HepG2 (cell line): ENCODE results near the gene CATSPERD. TPM values are rescaled to one million over a fixed set of nuclear protein-coding genes. Genes with fewer than 3 reads are reported as not detected.

Experiments used
- AGO2 ChIP-seq: fragments of 200-400 bp; formaldehyde crosslinking; optimal IDR thresholded peaks from 2 replicates; pipeline ENCODE3; 2017; ENCODE audit warnings: mild to moderate bottlenecking, low read depth, low read length, moderate library complexity
- AKNA ChIP-seq: sonication (generic); formaldehyde crosslinking; IDR thresholded peaks from 2 replicates; pipeline ENCODE4 v1.4.0; 2020; ENCODE audit warnings: missing genetic modification reagents, borderline replicate concordance
- CEBPG ChIP-seq: IDR thresholded peaks from 2 replicates; pipeline ENCODE4 v1.6.1; 2016
- MAZ ChIP-seq, 2 experiments: sonication (generic) in 1 of 2; formaldehyde crosslinking in 1 of 2; IDR thresholded peaks; 2 replicates each; pipeline versions ENCODE4 v1.5.0 to v1.6.1; 2012 to 2020; ENCODE audit warnings: low read depth in 2 of 2, mild to moderate bottlenecking in 2 of 2, borderline replicate concordance in 1 of 2, improper control_type of control experiment in 1 of 2, low read length in 1 of 2, missing genetic modification reagents in 1 of 2, moderate library complexity in 1 of 2
- PAF1 ChIP-seq: IDR thresholded peaks from 2 replicates; pipeline ENCODE4 v1.6.1; 2016; ENCODE audit warnings: missing genetic modification reagents, missing compliant biosample characterization
- PRDM15 ChIP-seq: sonication (generic); formaldehyde crosslinking; IDR thresholded peaks from 2 replicates; pipeline ENCODE4 v1.4.0; 2020; ENCODE audit warnings: missing genetic modification reagents
- SNAPC5 ChIP-seq: sonication (generic); formaldehyde crosslinking; IDR thresholded peaks from 2 replicates; pipeline ENCODE4 v1.8.1; 2023; ENCODE audit warnings: mild to moderate bottlenecking, missing genetic modification reagents, borderline replicate concordance
- TEAD2 ChIP-seq: sonication (generic); formaldehyde crosslinking; IDR thresholded peaks from 2 replicates; pipeline ENCODE4 v1.9.0; 2021; ENCODE audit warnings: missing genetic modification reagents
- ZEB1 ChIP-seq: IDR thresholded peaks from 2 replicates; pipeline ENCODE4 v1.6.1; 2012; ENCODE audit warnings: mild to moderate bottlenecking, low read depth, inconsistent platforms; ENCODE audit not compliant: insufficient replicate concordance
- ZNF589 ChIP-seq: sonication (generic); formaldehyde crosslinking; conservative IDR thresholded peaks from 2 replicates; pipeline ENCODE4 v1.8.0; 2022; ENCODE audit warnings: mild to moderate bottlenecking, moderate library complexity, missing genetic modification reagents
- ZNF607 ChIP-seq: sonication (generic); formaldehyde crosslinking; IDR thresholded peaks from 2 replicates; pipeline ENCODE4 v1.5.1; 2020; ENCODE audit warnings: missing genetic modification reagents, mild to moderate bottlenecking, borderline replicate concordance
- ZNF780A ChIP-seq: sonication (generic); formaldehyde crosslinking; IDR thresholded peaks from 2 replicates; pipeline ENCODE4 v1.8.0; 2022; ENCODE audit warnings: mild to moderate bottlenecking, missing genetic modification reagents, moderate library complexity
- ZNF83 ChIP-seq: sonication (generic); formaldehyde crosslinking; IDR thresholded peaks from 2 replicates; pipeline ENCODE4 v1.4.0; 2020; ENCODE audit warnings: missing genetic modification reagents, mild to moderate bottlenecking, borderline replicate concordance
- polyA plus RNA-seq, 8 experiments: library from polyadenylated mRNA; depleted of rRNA in 3 of 8; stranded (reverse) in 7 of 8; unstranded in 1 of 8; fragments of >200 nt; fragmentation: Illumina TruSeq in 4 of 8; extraction: Trizol in 4 of 8; gene quantifications; 2 replicates each; pipeline versions ENCODE4 v1.2.1 to v1.2.3, GENCODE V29; 2011 to 2016; ENCODE audit warnings: low read depth in 4 of 8, missing spikeins in 1 of 8, mixed read lengths in 1 of 8; ENCODE audit not compliant: insufficient read depth in 1 of 8
- total RNA-seq, 5 experiments: library from RNA; depleted of rRNA; stranded (reverse); fragments of >200 nt; fragmentation: Illumina TruSeq; extraction: Trizol; gene quantifications; 2 replicates each; pipeline ENCODE4 v1.2.3, GENCODE V29; 2016; ENCODE audit warnings: low read depth in 1 of 5

CATSPERD gene
- total and polyA plus RNA-seq, 2 of the 13 experiments (the other 11 are each of a cell fraction or from before 2014, with no cell fraction given): 0.04 TPM; not detected in 1

- TF ChIP-seq PRDM15 (CRISPR knock-in tag) (0 out of 2 replicates have a peak, but pooled peaks have one; percentile 37), SNAPC5 (0 out of 2 replicates have a peak, but pooled peaks have one; percentile 65), ZEB1 (no peak), ZNF780A (CRISPR knock-in tag) (no peak), AKNA (CRISPR knock-in tag) (no peak), ZNF607 (CRISPR knock-in tag) (peak; percentile 82; the same call in 1 of the 2 replicates), AGO2 (no peak), CEBPG (peak; percentile 30; the same call in 1 of the 2 replicates), ZNF83 (0 out of 2 replicates have a peak, but pooled peaks have one; percentile 40), MAZ (IDR thresholded peaks at IDR 0.05; ENCODE audit: borderline replicate concordance, low read depth, low read length) (no peak), MAZ (CRISPR knock-in tag; IDR thresholded peaks at IDR 0.05; ENCODE audit: low read depth) (peak; percentile 82), TEAD2 (CRISPR knock-in tag) (no peak), PAF1 (CRISPR knock-in tag) (no peak), ZNF589 (CRISPR knock-in tag) (peak; percentile 67; the same call in 1 of the 2 replicates)
These were observed 70.4 kb downstream of the CATSPERD start, which contains the start of gene DUS3L (continued) for GRCh38 chr19:5790559-5791520.
